GM15510 (cell line): ENCODE data around the gene CFAP61.

ENCODE experiments used
- POLR2A ChIP-seq: IDR thresholded peaks from 3 replicates; pipeline ENCODE4 v1.6.1; 2011; ENCODE audit warnings: borderline replicate concordance; ENCODE audit not compliant: insufficient read length; ENCODE audit errors: extremely low read depth

CFAP61 gene

GRCh38 chr20:20297752-20298151, 245.4 kb downstream of the CFAP61 start:
- TF ChIP-seq POLR2A: no peak

DNA sequence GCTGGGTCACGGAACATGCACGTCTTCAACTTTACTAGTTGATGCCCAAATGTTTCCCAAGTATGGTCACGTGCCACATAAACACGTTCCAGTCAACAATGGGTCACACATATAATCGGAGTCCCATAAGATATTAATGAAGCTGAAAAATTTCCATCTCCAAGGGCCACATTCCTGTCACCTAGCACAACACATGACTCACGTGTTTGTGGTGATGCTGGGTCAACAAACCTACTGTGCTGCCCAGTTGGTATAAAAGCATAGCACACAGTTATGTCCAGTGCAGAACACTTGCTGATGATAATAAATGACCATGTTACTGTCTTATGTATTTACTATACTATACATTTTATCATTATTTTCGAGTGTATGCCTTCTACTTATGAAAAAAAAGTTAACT, 247.6 kb downstream of the CFAP61 start:
- no peak for TF ChIP-seq POLR2A

- no peak for TF ChIP-seq POLR2A
Observed at GRCh38 chr20:20303320-20303719, 251.0 kb downstream of the CFAP61 start.

- no peak for TF ChIP-seq POLR2A
Observed at GRCh38 chr20:20303742-20304141, 251.4 kb downstream of the CFAP61 start.

- TF ChIP-seq POLR2A: no peak
Observed at GRCh38 chr20:20304942-20305341, 252.6 kb downstream of the CFAP61 start.

- no peak for TF ChIP-seq POLR2A
Observed at GRCh38 chr20:20312562-20312961, 260.2 kb downstream of the CFAP61 start.

- TF ChIP-seq POLR2A: no peak
Observed at GRCh38 chr20:20317195-20317594, 264.9 kb downstream of the CFAP61 start.

GRCh38 chr20:20317621-20318364, 265.5 kb downstream of the CFAP61 start:
- TF ChIP-seq POLR2A: no peak

- no peak for TF ChIP-seq POLR2A
Observed at GRCh38 chr20:20318365-20319161, 266.2 kb downstream of the CFAP61 start.

DNA sequence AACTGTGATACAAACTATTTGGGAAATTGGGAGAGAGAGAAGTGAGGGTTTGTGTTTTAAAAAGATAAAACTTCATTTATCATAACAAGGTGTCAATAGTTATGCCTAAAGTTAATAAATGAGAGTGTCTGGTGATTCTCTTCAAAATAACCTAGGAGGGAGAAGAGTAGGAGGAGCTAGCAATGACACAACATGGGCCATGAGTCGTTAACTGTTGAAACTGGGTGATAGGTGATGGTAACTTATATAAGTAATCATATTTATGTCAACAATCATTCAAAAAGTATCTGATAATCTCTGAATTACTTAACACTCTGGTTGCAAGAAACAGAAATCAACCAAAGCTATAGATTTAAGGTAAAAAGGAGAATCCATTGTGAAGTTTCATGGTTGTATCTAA, 268.8 kb downstream of the CFAP61 start:
- no peak for TF ChIP-seq POLR2A

DNA sequence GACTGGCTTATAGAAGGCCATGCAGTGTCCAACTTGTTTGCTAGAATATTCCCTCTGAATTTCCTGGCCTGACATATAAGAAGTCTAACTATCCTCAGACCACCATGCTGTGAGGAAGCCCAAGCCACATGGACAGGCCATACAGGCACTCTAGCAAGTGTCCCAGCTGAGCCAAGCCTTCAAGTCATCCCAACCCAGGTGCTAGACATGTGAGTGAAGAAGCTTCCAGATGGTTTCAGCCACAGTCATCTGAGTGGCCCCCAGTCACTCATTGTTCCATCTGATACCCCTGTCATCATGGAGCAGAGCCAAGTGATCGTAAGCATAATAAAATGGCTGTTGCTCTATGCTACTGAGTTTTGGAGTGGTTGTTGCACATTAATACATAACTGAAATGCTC, 269.6 kb downstream of the CFAP61 start:
- no peak for TF ChIP-seq POLR2A

DNA sequence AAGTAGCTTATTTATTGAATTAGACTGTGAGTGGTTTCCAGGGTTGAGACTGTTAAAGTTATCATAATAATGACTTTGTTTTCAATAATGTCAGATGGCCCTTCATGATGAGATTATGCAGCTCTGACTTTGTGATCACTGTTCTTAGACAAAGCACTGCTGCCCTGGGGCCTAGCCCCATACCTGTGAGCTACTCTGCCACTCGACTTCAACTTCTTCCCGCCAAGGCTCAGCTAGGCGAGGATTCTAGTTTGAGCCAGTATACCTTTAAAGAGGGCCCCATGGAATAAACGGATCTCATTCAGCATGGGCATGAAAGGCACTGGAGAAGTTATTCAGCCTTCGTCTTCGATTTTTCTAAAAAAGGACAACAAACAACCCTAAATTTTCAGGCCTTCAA, 270.6 kb downstream of the CFAP61 start:
- TF ChIP-seq POLR2A: no peak

GRCh38 chr20:20327746-20328145, 275.4 kb downstream of the CFAP61 start:
- TF ChIP-seq POLR2A: no peak

GRCh38 chr20:20329564-20329963, 277.2 kb downstream of the CFAP61 start:
- no peak for TF ChIP-seq POLR2A

GRCh38 chr20:20331156-20331555, 278.8 kb downstream of the CFAP61 start:
- TF ChIP-seq POLR2A: no peak

GRCh38 chr20:20331817-20332216, 279.5 kb downstream of the CFAP61 start:
- TF ChIP-seq POLR2A: no peak

GRCh38 chr20:20333866-20334265, 281.5 kb downstream of the CFAP61 start:
- no peak for TF ChIP-seq POLR2A

DNA sequence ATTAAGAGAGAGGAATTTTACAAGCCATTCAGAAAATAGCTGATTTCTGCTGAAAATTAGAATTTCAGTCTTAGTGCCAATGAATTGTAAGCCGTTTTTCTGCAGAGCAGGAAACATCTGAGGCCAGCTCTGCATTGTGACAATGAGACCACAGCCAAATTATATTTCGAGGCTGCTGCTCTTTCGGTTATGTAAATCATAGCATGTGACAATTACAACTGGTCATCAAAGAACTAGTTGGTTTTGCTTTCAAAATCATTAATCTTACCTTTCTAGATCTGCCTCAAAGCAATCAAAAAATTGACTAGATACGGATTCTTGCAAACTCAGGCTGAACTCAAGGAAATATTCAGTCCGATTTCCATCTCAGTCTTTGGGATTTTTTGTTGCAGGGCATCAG, 282.2 kb downstream of the CFAP61 start:
- TF ChIP-seq POLR2A: peak; percentile 18
